Smooth muscle cell of the umbilical artery (primary cell): ENCODE measurements around the gene NR3C2. TPM values are rescaled to one million over a fixed set of nuclear protein-coding genes. Genes with fewer than 3 reads are reported as not detected.

Experiments used
- total RNA-seq: library from RNA; depleted of rRNA; stranded (reverse); fragments of >200 nt; gene quantifications from 2 replicates; pipeline ENCODE4 v1.2.3, GENCODE V29; 2014

NR3C2 gene
- total RNA-seq = 1.8 TPM in 2 replicates

GRCh38 chr4:148441986-148442831 lies at the start of gene NR3C2:
Gene NR3C2, minus strand, starts transcription at chr4:148442414.

